Activated effector memory CD4-positive, alpha-beta T cell treated with anti-CD3 and anti-CD28 coated beads, Interleukin-2, amount 50 U/mL, for 16 hours (primary cell): ENCODE data around the gene ACCSL.
A peak's percentile ranks its signal among the peaks of the same experiment; 100 is the strongest.

Source experiments
- DNase-seq: peaks from one replicate; pipeline ENCODE4 v3.0.0-alpha.2; 2020

ACCSL gene

DNA sequence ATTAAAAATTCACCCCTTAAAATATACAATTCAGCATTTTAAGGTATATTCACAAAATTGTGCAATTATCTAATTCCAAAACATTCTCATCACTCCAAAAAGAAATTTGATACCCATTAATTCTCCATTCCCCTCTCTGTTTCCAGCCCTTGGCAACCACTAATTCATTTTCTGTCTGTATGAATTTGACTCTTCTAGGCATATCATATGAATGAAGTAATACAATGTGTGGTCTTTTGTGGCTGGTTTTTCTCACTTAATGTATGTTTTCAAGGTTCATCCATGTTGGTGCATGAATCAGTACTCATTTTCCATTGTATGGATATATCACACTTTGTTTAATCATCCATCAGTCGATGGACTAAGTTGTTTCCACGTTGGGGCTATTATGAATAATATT is 29.0 kb upstream of the ACCSL start:
- no peak for DNase-seq

DNA sequence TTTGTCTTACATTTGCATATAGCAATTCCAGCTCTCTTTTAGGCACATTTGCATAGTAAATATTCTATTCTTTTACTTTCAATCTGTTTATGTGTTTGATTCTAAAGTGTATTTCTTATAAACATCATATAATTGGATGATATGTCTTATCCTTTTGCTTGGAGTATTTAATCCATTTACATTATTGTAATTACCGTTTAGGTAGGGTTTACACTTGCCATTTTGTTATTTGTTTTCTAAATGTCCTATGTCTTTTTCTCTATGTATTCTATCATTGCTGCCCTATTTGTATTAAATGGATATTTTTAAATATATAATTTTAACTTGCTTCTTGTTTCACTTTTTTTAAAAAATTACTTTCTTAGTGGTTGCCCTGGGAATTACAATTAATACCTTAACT is 22.8 kb upstream of the ACCSL start:
- DNase-seq: no peak

DNA sequence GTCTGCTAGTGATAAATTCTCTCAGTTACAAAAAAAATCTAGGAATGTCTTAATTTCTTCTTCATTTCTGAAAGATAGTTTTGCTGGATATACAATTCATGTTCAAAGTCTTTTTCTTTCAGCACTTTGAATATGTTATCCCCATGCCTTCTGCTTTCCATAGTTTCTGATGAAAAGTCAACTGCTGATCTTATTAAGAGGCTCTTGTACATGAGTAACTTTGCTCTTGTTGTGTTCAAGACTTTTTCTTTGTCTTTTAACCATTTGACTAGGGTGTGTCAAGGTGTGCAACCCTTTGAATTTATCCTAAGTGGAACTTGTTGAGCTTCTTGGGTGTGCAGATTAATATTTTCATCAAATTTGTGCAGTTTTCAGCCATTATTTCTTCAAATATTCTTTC is 22.1 kb upstream of the ACCSL start:
- DNase-seq: no peak

DNA sequence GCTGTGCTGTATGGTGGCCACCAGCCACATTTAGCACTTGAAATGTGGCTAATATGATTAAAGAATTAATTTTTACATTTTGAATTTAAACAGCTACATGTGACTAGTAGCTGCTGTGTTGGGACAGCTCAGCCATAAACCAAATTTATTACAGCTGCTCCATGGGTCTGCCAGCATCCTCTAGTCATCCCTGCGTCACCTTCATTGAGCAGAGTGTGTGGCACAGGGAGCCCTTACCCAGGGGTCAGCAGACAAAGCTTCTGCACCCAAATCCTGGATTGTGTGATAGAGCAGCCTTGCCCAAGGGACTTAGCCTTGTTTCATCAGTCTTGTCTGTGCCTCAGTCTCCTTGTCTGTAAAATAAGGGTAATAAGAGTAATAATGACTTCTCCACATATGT is 19.4 kb upstream of the ACCSL start:
- DNase-seq: no peak

DNA sequence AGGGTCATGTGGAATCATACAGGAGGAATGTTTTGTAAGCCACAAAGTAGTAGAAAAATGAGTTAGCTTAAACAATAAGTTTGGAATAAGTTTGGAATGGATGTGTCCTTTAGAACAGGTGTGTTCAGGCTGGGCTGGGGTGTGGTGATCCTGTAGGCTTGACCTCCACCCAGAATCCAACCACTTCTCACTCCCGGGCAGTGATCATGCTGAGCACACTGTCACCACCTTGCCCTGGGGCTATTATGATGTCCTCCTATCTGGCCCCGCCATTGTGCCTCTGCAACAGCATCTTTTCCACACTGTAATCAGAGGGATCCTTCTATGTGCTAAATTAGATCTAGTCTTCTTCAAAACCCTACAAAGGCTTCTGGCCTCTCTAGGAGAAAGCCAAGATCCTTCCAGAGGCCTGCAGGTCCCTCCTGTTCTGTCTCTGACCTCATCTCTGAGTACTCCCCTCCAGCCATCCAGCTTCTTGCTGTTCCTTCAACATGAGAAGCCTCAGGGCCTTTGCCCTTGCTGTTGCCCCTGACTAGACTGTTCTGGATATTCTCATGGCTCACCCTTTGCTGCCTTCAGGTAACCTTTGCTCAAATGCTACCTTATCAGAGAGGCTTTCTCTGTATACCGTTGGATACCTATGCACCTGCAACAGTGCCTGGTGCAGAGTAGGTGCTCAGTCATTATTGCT is 18.8 kb upstream of the ACCSL start:
- no peak for DNase-seq

DNA sequence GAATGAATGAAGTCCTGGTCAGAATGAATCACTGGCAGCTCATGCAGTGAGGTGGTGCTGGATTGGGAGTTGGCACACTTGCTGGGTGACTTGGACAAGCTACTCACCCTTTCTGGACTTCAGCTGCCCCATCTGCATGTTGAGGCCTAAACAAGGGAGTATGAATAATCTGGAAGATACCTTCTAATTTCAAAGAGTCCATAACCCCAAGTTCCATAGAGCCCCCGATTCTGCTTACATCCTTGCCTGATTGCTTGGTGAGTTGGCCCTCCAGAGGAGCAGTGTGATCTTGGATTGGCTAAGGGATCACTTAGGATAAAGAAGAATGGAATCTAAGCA is 18.3 kb upstream of the ACCSL start:
- no peak for DNase-seq

DNA sequence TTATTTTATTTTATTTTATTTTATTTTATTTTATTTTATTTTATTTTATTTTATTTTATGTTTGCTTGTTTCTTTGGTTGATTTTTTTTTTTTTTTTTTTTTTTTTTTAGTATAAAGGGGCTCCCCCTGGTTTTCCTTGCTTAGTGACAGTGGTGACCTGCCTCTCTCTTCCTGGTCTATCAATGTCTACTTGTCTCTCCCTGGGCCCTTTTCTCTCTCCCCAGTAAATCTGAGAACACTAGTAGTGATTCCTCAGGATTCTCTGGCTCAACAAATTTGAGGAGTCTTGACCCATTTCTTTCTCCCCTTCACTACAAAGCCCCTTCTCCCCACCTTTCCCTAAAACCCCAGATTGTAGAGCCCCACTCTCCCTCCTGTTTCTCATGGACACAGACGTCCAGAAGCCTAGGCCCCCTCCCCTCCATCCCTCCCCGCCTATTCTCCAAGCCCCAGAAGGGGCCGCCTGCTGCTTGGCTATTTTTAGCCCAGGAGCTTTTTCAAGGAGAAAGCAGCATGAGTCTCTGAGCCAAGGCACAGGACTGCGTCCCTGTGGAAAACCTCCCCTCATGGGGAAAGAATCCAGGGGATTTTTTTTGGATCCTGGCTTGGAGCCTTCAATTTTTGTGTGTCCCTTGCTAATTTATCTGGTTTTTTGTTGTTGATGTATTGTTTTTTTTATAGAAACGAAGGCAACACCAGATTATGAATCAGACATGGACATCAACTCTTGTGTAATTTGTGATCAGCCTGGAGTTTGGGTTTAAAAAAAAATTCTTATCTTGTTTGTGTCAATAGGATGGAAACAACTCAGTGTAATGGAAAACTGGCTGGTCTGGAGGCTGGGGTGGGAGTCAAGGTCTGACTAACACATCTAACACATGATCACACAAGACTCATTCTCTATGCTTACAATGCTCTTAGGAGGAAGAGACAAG is 17.5 kb upstream of the ACCSL start:
- DNase-seq: no peak

DNA sequence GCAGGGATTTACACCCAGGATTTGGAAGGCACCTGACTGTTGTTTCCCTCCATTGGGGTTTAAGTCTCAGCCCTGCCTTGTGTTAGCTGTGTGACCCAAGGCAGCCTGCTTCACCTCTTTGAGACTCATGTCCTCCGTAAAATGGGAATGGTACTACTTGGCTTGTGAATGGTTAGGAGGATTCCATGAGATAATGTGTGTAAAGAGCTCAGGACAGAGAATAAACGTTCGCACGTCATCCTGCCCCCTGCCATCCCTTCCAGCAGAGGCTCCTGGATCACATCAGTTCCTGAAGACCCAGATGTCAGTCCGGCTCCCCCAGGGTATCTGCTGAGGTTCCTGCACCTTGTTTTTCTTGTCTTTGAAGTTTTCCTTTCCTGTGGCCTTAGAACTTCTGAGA is 16.8 kb upstream of the ACCSL start:
- DNase-seq: no peak

DNA sequence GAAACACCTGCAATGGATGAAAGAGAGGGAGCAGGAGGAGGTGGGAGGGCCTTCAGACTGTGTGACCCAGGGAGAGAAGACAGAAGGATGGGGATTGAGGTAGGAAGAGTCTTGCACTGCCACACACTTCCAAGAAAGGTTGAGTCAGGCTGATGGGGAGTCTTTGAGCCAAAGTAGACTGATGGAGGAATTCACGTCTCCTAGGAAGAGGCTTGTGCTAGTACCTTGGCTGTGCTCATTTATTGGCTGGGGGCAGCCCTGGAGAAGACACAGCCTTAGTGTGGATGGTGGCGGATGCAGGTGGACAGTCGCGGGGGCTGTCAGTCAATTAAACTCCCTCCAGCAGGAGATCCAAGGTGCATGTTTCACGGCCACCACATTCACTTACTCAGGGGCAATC is 16.2 kb upstream of the ACCSL start:
- no peak for DNase-seq

DNA sequence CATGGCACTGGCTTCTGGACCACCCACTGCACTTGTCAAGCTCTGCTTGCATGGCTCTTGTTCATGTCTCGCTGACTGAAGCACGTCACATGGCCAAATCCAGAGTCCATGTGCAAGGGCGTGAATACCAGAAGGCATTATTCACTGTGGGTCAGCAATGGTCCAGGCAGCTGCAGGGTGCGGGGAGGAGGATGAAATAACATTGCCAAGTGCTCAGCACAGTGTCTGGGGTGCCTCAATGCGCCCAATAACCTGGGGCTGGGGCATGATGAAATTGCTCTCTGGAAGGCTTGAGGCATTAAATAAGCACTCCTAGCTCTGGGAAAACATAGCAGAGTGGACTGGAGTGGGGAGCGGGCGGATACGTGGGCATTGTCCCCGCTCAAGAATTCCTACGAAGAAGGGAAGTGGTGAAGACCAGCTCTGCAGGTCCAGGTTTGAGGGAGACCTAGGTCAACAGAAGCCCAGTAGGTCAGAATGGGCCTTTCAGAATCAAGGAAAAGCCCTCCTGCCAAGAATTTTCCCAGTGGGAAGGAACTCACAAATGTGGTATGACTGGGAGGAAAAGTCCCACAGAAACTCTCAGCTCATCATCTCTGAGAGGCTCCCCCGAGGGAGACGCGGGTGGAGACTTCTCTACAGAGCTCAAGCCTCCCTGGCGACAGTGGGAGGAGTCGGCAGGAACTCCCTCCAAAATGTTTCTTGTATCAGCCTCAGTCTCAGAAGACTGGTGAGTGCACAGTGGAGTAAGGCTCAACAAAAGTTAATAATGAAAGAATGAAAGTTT is 15.3 kb upstream of the ACCSL start:
- DNase-seq: no peak

DNA sequence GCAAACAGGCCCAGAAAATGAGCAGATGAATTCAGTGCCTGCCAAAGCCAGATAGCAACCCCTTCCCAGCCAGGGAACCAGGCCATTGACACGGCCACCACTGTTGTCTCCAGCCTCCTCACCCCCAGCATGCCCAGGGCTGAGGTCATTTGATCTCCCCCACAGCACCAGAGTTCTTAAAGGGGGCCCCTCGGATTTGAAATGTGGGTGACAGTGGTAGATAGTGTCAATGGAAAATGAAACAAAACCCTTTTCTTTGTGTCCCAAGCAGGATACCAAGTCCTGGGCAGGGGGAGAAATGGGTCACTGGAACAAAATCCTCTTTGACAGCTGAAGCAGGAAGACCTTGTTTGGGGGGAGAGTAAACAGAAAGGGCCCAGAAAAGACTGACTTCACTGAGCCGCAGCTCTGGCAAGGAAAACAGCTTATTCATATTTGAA is 14.3 kb upstream of the ACCSL start:
- DNase-seq: no peak

DNA sequence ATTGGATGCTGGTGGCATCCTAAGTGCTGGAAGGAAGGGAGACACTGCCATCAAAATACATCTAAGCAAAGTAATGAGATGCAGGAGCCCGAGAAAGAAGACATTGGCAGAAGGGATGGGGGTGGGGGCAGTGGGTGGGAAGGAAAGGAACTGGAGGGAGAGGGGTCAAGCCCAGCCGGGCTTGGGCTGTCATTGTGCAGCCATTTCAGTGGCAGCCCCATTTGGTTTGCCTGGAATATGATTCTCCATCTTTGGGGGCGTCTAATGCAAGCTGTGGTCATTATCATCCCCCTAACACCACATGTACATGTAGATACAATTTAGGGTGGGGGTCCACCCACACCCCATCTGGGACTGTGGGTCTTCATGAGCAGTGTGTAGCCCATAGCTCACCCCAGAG is 13.9 kb upstream of the ACCSL start:
- no peak for DNase-seq

DNA sequence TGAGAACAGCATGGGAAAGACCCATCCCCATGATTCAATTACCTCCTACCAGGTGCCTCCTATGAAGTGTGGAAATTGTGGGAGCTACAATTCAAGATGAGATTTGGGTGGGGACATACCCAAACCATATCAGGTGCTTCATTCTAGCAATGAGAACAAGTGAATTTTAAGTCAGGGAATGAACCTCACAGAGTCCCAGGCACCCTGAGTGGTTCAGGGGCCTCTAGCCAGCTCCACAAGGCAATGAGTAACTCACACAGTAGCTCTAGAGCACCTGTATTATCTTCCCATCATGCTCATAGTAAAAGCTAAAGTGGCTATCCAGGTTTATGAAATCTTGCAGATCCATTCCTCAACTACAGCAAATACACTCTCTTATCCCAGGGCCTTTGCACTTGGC is 13.1 kb upstream of the ACCSL start:
- DNase-seq: no peak

DNA sequence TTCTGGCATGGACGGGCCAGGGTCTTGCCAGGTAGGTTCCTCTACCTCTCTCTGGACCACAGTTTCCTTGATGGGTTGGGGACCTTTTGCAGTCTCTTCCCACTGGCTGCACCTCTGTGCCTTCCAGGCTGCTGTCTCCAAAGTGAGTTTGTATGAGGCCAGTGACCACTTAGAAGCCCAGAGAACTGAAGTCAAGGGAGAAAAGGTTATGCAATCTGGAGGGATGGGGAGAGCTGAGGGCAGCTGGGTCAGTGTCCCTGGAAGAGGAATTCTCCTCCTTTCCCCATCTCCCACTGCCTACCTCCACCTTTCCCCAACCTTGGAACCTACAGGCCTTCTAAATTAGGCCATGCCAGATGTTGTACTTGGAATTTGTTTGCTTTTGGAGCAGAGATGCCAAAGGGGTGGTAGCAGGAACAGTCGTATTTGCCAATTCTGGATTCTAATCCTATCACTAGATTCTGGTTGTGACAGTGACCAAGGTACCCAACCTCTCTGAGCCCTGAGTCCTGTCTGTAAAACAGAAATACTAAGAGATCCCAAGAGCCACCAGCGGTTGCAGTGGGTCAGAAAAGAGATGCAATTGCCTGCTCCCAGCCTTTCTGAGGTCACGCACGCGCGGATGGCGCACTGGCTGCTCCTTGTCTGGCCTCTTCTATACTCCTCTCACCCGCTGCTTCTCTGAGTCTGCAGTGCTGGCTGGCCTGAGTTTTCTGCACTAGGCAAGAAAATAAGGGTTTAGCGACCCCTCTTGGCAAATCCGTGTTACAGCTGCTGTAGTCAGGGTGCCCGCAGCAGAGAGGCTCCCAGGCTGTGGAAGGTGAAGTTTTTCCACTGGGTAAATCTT is 10.7 kb upstream of the ACCSL start:
- DNase-seq: no peak

DNA sequence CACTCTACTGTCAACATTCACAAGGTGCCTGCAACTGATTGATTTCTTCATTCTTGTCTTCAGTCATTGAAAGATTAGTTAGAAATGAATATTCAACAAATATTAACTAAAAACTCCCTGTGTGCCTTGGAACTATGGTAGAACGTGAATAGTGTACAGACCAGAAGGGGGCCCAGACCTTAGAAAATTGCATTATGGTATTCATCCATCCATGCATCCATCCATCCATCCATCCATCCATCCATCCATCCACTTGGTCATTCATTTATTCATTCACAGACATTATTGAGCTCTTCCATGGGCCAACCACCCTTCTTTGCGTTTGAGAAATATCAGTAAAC is 10.2 kb upstream of the ACCSL start:
- DNase-seq: no peak

DNA sequence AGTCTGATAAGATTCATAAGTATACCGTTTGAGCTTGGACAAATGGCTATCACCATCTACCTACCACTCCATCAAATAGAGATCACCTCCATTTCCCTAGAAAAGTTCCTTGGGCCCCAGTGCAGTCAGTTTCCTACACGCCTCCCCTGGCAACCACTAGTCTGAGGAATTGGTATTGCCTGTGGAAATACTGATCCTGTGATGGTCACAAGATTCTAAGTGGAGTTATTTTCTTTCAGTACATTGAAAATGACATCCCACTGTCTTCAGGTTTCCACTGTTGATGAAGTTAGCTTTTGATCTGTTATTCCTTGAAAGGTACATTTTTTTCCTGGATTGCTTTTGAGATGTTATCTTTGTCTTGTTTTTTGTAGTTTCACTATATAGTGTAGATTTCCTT is 4.6 kb upstream of the ACCSL start:
- DNase-seq: no peak

DNA sequence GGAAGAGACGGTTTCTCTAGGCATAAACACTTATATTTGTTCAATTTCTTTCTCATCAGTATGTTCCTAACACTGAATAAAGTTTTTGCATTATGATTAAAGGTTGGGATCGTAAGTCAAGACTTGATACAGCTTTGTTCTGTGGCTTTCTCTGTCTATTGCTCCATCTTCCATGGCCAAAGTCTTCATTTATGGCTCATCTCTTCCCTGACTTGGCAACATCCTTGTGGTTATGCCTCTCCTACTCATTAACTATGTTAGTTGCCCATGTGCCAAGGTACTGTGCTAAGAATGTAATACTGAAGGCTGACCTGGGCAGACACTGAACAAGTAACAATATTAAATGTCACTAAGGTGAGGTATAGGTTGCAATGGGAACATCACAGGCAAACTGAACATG is 1.6 kb upstream of the ACCSL start:
- DNase-seq: no peak

DNA sequence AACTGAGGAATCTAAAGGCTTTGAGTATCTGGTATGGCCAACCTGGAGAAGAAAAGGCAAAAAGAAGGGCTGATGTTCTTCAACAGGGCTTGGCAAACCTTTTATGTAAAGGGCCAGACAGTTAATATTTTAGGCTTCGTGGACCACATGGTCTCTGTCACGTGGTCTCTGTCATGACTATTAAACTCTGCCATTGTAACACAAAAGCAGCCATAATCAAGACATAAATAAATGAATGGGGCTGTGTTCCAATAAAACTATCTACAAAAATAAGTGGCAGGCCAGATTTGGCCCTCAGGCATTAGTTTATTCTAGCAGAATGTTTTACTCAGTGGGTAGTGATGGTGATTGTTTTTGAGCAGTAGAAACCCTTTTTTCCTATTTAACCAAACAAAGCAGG is 483 bp upstream of the ACCSL start:
- DNase-seq: no peak

DNA sequence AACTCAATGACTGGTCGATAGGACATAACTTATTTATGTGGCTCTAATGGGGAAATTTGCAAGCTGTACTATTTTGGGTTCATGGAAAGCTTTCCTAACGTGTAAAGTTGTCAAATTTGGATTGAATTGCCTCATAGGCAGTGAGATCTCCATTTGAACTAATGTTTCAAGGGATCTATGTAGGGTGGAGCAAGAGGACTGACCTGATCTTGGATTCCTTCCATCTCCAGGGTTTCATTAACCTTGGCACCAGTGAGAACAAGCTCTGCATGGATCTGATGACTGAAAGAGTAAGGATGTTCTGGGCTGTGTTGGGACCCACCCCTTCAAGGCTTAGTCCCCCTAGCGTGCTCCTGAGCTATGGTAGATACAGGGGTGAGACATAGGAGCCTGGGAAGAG is 2.1 kb downstream of the ACCSL start:
- peak; percentile 9 for DNase-seq

DNA sequence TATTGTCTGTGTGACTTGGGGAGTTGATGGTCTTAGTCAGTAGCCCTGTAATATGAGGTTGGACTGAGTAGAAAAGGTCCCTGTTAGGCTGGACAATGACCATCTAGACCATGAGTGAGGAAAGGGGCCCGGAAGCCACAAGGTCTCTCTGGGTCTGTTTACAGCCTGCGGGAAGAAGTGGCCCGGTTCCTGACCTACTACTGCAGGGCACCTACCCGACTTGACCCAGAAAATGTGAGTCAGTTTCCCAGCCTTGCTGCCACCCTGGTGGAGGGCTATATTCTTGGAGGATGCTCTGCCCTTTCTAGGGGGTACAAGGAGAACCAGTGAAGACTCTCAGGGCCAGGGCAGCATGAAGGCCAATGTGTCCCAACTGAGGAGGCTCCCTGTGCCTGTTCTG is 3.4 kb downstream of the ACCSL start:
- peak; percentile 24 for DNase-seq

DNA sequence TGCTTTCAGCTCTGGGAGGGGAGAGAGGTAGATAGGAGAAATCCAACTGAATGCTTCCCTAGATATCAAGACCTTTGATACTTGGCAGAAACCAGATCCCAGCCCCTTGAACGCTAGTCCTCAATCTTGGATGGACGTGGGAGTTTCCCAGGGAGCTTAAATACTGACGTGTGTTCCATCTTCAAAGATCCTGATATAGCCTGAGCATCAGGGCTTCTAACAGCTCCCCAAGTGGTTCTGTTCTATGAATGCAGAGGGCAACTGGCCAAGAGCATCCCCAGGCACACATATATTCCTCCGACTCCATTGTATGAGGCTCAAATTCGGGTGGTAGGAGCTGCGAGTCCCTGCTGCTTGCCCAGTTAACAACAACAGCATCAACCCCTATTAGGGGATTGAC is 9.6 kb downstream of the ACCSL start:
- peak; percentile 21 for DNase-seq

DNA sequence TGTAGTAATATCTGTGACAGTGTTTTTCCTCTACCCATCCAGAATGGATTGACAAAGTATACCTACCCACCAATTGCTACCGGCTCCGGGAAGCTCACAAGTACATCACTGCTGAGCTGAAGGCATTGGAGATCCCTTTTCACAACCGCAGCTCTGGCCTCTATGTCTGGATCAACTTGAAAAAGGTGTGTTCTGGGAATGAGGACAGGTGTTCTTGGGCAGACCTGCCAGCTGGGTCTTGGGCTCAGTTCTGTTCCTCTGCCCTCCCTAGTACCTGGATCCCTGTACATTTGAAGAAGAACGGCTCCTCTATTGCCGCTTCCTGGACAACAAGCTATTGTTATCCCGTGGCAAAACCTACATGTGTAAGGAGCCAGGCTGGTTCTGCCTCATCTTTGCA is 10.5 kb downstream of the ACCSL start:
- peak; percentile 21 for DNase-seq

DNA sequence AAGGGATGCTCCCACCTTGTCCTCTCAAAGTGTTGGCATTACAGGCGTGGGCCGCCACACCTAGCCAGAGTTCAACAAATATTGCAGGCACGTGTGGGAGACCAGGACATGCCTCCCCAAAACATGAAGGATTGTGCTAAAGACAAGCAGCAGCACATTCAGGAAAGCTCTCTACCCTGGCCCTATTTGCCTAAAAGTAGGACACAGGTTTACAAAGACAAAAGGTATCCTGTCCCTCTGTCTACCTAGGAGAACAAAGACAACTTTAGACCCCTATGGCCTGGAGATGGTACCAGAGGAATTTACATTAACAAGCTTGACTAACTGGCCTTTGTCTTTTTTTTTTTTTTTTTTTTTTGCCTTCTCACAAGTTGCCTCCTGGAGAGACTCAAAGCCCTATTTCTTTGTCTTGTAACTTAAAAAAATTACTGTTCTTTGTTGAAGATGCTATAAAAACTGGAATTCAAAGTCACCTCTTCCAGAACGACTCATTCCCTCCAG is 17.4 kb downstream of the ACCSL start:
- DNase-seq: no peak
